HG03064 (cell line): ENCODE data around the gene CBX4.

Source experiments
- ATAC-seq: cut with Tn5 transposase; IDR thresholded peaks from one replicate; pipeline ENCODE4 v1.9.1; 2021; ENCODE audit warnings: low read depth; ENCODE audit not compliant: unreplicated experiment

The CBX4 gene

DNA sequence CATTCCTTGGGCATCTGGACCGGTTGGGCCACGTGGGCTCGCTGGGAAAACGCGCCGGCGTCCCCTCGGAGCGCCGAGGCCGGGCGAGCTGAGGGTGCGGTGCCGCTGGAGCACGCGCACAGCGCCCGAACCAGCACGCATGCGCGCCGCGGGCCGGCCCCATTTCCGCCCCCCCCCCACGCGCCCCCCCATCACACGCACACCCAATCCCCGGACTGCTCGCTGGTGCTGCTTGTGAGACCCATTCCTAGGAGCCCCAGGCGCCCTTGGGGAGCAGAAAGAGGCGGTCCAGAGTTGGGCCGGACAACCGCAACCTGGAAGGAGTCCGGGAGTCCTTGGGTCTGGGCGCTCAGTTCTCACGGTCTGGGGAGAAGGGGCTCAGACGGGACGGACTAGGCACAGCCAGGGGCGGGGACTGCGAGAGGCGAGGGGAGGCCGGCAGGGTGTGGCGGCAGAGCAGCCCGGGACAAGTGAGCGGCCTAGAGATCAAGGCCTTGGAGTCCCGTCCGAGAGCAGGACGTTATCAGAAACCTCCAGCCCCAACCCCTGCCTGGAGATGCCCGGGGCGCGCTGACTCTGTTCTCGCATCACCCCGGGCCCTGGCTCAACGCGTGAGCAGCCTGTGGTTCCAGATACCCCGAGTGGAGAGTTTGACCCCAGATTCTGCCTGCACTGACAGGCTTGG lies 36.4 kb downstream of the CBX4 start:
- no peak for ATAC-seq

DNA sequence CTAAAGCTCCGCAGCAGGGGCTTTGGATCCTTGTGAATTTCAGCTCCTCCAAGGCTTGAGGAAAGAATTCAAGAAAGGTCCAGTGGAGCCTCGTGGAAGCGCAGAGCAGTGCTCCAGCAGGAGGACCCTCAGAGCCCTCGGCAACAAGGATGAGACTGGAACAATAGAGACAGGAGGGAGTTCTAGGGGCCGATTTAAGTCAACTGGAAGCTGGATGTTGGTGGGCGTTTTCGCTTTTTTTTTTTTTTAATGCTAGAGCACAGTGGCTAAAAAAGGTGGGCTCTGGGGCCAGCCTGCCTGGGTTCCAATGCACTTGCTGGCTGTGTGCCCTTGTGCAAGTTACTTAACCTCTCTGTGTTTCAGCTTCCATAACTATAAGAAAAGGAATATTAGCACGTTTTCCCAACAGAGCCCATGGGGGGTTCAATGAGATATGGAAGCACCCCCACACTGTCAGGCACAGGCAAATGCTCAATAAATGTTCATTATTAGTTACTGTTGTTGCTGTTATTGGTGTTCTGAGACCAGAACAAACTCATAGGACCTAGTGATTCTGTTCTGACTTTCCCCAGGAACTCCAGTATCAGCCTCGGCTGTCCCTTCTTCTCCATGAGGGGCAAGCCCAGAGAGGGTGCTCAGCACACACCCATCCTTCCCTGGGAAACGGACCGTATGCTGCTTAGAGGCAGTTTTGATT lies 37.1 kb downstream of the CBX4 start:
- ATAC-seq: no peak

DNA sequence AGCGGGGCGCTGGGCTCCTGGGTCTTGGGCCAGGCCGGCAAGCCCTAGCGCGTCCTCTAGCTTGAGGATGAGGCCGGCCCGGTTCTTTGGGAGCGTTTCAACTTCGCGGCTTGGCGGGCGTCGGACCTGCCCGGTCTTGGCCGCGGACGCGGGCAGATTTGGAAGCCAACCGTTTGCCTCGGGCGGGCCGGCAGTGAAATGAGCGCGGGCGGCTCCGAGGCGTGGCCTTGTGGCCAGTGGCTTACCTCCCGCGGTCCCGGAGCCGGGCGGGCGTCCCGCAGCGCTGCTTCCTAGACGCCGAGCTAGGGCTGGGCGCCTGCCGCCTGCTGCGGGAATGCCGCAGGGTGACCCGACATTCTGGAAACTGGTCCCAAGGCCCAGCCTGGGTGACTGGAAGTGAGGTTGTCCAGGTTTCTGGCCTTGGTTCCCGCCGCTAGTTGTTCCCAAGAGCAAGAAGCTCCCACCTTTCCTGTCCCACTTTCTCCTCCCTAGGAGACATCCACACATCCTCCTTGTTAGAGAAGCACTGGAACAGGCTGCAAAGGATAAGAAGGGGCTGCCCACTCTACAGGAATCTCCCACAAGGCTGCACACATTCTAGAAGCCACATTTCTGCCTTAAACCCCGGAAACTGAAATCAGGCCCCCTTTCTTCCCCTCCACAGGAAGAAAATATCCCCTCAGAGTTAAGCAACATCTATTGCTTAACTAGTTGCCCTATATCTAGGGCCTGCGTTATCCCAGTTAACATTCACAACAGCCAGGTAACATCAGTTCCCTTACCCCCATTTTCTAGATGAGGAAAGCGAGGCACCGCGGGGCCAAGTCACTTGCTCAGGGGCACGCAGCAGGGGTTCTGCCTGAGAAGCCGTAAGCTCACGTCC lies 37.8 kb downstream of the CBX4 start:
- ATAC-seq: no peak

DNA sequence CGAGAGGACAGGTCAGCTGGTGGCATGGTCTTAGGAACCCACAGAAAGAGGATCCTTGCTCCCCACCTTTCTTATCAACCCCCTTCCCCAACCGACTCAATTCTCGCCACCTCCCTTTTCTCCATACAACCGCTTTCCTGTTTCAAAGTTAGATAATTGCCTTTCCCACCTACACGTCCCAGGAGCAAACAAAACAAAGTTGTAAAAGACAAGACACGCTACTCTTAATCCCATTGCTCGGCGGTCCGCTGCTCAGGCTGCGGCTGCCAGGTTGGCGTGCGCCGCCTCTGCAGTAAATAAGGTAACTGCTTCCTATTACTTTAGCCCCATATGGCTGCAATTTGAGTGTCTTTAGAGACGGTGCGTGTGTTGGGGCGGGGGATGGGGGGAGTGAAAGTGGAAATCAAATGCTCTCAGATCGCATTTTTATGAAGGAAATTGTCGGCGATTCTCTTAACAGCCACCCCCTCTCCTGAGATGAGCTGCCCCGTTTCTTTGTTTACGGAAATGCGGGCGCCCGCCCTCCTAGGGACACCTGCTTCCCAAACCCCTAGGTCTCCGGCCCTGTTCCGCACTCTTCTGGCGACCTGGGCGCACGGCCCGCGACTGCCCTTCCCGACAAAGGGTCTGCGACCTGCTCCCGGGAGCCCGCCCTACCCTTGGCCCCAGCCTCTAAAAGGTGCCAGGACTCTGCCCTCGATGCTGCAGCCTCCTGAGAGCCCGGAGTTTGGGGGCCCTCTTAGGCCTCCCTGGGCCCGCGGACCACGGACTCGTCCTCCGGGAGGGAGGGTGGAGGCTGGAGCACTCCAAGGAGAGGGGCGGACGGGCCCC lies 38.7 kb downstream of the CBX4 start:
- no peak for ATAC-seq

DNA sequence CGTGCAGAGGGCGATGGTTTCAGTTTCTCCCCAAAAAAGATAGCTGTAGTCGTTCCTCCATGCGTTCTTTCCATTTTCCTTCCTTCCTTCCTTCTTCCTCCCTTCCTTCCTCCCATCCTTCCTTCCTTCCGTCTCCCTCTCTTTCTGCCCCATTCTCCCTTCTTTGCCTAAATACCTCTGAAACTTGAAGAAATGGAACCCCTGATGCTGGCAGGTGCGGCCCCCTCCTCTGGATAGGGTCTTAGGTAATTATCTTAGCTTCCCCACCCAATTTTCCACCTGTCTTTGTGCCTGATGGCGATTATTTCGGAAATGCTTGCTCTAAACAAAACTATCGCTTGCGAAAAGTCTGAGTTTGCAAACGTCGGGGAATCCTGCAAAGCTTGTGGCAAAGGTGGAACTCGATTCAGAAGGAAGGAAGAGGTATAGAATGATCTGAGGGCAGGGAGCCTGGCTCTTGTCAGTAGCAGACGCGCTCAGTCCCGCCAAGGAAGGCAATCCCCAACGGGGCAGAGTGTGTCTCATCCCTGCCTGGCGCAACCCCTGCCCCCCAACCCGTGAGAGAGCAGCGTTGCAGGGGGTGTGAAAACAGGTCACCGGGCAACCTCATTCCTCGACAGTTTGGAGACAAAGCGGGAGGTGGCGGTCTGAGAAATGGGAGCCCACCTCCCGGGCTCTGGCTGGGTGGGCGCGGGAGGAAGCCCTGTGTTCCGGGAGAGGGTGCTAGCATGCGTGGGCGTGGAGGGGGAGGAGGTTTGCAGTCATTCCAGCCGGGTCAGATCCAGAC lies 39.5 kb downstream of the CBX4 start:
- ATAC-seq: no peak

DNA sequence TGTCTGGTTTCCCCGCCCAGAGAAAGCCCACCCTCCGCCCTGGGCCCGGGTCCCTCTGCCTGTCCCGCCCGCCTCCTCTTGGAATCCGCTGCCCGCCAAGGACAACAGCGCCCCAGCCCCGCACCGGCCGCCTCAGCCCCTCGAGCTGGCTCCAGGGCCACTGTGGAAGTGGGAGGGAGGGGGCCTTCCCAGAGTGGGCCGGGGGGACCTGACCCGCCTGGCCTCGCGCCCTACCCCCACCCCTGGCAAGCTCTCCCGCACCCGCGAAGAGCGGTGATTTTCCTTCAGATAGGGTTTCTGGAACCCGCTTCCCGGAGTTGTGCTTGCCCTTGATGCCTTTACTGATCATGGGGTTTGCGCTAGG lies 40.1 kb downstream of the CBX4 start:
- ATAC-seq: no peak

DNA sequence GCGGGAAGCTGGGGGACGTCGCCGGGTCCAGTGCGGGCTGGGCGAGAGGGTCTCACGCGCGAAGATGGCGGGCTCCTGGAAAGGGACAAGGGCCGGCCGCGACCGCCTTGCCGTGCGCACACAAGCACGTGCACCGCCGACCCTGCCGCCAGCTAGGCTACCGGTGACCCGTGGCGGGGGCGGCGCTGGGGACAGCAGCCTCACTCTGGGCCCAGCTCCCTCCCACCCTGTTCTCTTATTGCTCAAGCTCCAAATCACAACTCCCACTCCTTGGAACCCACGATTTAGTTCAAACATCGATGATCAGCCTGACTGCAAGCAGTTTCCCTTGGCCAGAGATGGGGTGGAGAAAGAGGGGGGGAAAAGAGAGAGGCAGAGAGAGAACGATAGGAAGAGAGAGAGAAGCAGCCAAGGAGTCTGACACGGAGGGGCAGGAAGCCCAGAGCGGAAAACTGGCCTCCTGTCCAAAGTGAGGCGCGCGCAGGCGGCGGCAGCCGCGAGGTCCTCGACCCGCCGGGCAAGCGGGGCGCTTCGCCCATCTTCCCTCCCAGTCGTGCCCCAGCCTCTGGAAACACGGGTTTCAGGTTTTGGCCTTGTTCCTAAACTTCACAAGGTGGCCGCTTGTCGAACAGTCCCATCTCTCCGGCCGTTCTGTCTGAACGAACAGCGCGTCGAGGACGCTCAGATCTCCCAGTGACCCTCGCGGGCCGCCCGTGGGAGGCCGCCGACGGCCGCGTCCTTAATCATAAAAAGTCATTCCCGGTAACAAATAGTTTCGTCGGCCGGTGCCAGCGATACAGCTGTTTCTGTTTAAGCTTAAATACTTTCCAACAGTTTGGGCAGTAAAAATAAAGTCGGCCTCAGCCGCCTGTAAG lies 40.7 kb downstream of the CBX4 start:
- ATAC-seq: no peak

DNA sequence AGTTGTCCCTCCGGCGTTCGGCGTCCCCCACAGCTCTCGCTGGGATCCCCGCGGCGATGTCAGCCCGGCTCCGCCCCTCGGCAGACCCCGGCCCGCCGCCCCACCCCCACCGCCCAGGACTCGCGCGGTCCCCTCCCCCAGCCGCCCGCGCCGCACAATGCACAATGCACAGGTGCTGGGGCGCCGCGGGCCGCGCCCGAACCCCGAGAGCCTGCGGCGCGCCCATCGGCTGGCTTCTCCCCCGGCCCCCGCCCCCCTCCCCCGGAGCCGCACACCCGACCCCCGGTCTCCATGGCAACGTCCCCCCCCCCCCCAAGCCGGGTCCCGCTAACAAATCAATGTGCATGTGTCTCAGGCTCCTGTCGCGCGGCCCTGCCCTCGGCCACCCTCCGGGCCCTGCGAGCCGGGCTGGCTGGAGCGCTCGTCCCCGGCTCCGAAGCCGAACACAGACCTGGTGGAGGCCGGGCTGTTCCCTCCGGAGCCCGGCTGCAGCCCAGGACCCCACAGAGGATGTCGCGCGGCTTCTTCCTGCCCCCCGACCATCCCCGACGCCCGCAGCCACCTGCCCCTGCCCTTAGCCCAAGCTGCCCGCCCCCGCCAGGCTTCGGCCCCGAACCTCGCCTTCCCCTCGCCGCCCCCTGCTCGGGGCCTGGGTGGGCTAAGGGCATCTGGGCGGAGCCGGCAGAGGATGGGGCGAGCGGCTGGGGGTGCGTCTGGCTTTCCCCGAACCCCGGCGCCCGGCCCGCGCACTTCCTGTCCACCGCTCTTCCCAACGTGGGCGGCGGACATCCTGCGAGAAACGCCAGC lies 41.5 kb downstream of the CBX4 start:
- ATAC-seq: peak; percentile 21

DNA sequence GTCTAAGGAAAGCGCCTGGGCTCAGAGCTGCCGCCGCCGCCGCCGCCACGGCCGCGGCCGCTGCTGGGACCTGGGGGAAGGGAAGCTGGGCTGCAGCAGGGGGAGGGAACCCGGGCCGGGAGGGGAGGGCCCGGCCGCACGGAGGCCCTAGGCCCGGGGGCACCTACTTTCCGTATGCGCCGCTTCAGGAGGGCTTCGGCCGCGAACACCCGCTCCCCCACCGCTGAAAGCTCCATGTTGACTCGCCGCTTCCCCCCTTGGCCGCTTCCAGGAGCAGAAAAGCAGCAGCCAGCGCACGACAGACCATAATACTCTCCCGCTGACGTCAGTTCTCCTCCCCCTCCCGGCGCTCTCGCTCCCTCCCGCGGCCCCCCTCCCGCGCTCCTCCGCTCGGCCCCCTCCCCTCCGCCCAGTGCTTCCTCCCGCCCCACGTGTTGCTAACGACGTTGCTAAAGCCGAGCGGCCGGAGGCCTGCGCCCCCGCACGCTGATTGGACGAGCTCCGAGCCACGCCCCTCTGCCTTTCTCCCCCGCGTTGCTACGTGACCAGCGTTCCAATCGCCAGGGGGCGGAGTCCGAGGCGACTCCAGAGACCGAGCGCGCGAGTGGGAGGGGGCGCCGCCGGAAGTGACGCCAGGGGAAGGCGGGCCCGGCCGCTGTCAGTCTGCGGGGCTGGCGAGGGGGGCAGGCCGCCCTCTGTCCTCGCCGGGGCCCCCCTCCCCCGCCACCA lies 42.3 kb downstream of the CBX4 start, which contains the start of gene CBX8:
Gene CBX8, minus strand, starts transcription at position 315 of the 729 bp plus-strand sequence. Its CDS starts 79 bp downstream, at position 236.
- ATAC-seq: peak; percentile 77

DNA sequence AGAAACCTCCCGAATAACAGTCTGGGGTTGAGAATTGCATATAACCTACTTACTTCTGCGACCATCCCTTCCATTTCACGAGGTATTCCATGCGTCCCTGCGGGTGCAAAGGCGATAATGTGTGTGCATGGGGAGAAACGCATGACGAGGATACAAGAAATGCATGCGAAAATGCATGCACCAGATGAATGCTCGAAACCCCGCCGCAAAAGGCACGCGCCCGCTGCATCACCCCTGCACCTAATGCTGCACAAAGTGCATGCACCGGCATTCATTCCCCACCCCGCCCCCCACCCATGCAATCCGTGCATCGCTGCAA lies 42.8 kb downstream of the CBX4 start:
- no peak for ATAC-seq

DNA sequence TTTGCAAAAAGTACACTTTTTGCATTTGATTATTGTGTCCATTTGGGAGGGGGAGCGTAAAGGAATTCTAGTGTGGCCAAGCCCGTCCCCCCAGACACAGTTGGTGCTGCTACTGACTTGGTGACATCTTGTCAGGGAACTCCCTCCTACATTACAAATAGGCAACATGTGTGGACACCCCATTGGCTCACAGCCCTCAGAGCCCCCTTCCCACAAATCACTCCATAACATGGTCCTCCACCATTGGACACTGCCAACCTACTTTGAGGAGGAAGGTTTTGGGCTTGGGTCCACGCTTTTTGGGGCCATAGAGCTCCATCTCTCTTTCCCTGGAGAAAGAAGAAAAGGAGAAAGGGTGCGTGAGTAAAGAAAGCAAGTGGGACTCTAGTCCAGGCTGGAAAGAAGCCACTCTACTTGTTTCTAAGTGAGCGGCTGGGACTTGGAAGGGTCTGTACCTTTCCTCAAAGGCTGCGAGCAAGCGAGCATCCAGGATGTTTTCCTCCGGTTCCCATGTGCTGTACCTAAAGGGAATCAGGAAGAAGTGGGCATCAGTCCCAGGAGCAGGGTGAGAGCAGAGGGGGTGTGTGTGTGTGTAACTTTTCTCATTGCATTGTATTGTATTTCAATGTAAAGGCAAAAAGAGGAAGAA lies 43.3 kb downstream of the CBX4 start:
- ATAC-seq: no peak

DNA sequence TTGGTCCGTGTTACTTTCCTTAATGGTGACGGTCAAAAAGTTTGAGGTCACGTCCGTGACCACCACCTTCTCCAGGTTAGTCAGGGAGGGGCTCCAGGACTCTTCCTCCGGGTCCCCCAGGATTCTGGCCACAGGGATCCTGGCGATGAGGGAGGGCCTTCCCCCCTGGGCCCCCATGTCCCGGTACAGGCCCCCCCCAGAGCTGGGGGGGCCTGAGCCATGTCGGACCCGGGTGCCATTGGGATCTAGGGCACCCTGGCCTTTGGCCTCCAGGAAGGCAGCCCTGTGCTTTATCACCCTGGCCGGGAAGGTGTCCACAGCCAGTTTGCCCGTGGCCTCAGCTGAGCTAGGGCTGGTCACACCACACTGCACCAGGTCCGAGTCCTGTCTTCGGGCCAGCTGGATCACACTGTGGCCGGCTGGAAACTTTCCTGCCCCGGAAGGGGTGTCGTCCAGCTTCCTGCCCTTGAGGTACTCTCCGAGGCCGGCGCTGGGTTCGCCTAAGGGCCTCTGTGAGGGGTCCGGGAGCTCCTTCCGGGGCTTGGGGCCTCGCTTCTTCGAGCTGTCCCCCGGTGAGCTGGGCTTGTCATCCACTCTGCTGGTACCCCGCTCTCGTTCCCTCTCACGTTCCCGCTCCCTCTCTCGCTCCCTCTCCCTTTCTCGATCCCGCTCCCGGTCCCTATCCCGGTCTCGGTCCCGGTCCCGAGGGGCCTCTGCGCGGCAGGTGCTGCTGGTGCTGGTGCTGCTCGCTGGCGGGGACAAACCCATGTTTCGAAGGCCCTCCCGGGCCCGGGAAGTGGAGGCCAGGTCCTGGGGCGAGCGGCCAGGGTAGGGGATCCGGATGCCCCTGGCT lies 44.4 kb downstream of the CBX4 start:
- no peak for ATAC-seq

DNA sequence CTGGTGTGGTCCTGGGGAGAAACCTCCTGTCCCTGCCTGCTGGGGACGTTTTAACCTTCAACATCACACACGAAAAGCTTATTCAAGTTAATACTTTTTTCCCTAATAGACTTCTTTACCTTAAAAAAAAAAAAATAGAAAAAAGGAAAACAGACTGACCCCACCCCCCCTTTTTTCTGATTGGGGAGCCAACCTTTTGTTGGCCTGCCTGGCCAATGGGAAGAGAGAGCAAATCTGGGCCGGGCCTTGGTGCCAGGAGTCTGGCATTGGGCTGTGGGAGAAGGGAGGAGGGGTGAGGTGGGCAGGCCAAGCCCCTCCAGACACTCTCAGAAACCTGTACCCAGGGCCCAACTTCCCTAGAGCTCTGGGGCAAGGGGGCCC lies 45.3 kb downstream of the CBX4 start:
- no peak for ATAC-seq

DNA sequence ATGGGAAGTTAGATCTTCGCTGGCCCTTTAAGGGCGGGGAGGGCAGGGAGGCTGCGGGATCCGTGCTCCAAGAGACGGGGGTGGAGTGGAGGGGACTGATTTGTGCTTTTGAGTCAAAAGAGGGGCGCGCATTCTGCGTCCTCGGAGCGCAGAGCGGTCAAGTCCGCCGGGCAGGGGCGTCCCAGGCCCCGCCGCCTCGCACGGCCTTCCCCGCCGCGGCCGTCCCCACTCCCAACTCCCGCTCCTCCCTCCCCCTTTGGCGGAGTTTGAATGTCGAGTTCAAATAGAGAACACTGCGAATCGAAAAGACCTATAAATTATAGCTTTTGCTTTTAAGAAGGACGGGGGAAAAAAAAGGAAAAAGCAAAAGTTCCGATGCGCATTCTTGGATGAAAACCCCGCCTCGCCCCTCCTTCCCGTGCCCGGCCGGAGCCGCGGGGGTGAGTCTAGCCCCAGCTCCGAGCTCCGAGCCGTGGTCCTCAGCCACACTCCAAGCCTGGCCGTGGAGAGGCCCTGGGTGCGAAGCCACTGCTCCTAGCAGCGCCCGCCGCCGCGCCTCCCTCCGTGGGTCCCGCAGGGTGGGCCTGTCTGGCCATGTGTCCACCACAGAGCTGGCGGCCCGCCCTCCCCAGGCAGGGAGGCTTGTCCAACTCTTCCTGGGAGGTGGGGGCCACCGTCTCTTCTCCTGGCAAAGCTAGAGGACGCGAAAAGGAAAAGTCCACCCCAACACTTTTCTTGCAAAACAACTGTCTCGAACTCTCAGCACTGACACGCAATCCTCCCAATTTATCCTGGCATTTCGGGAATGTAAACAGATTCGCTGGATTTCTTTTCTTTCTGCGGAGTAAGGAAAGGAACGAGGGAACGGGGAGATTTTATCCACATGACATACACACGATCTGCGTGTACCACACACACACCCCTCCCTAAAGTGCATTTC lies 46.0 kb downstream of the CBX4 start:
- ATAC-seq: no peak

DNA sequence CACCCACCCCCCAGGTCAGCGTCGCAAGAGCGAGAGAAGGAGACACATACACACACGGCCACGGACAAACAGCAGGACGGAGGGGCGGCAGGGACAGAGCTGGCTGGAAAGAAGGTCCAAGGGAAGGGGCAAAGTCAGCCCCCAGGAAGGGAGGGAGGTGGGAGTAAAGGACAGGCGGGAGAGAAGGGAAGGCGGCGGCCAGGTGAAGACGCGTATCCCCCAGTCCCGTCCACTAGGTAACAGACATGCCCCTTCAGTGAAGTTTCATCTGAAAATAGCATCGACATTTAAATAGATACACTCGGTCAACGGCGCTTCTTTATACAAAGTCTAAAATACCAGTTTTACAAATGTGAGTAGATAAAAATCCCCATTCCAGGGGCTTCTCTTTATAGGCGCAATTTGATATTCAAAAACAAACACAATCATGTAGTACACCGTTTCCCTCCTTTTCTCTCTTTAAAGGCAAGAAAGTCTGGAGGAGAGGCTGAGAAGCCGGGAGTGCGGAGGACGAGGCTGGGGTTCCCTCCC lies 46.8 kb downstream of the CBX4 start:
- ATAC-seq: no peak
